Neutrophil (primary cell): ENCODE data around the gene COL5A2.

ENCODE experiments used
- H3K27ac ChIP-seq: fragments of 200-600 bp; sonication (generic); 2 replicates; pipeline ENCODE4 v1.5.1; 2016; ENCODE audit warnings: mild to moderate bottlenecking, moderate library complexity
- H3K27me3 ChIP-seq: fragments of 200-600 bp; sonication (generic); 2 replicates; pipeline ENCODE4 v1.6.0; 2016; ENCODE audit warnings: mild to moderate bottlenecking
- H3K36me3 ChIP-seq: fragments of 200-600 bp; sonication (generic); 2 replicates; pipeline ENCODE4 v1.5.1; 2017
- H3K4me1 ChIP-seq, 2 experiments: fragments of 200-600 bp in 1 of 2; sonication (generic) in 1 of 2; 1 replicate in 1 of 2; 2 replicates in 1 of 2; pipeline versions ENCODE4 v1.5.1 to v1.6.1; 2013 to 2016; ENCODE audit warnings: low read depth in 1 of 2, low read length in 1 of 2, mild to moderate bottlenecking in 1 of 2, moderate library complexity in 1 of 2; ENCODE audit not compliant: control insufficient read depth in 1 of 2, insufficient read depth in 1 of 2
- H3K4me3 ChIP-seq, 2 experiments: fragments of 200-600 bp in 1 of 2; sonication (generic) in 1 of 2; 1 replicate in 1 of 2; 2 replicates in 1 of 2; pipeline ENCODE4 v1.5.1; 2013 to 2016; ENCODE audit warnings: low read depth in 1 of 2, low read length in 1 of 2, mild to moderate bottlenecking in 1 of 2, moderate library complexity in 1 of 2
- H3K9me3 ChIP-seq: fragments of 200-600 bp; sonication (generic); 2 replicates; pipeline ENCODE4 v1.5.1; 2016
- TF ChIP-seq, protein P1 (sequence below): fragments of 200-600 bp; sonication (generic); IDR thresholded peaks from 2 replicates; pipeline ENCODE4 v1.5.1; 2016; ENCODE audit warnings: antibody characterized with exemption

COL5A2 gene

DNA sequence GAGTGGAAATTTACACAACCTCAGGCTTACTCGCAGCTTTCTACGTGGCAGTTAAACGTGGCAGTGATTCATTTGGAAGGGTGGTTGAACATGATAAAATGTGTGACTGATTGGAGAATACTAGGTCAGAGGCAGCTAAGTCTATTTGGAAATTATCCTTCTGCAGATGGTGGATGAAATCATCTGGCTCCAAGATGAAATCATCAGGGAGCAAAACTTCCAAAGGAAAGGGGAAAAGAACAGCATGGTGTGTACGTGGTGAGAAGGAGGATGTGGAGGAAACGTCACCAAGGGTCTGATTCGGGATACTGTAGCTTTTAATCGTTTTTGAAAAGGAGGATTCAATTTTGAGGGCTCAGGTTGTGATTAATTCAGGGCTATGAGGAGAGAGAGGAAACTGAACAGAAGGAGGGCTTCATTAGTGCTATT lies 157.5 kb downstream of the COL5A2 start:
- no peaks in the 10 kb centered on the region for H3K9me3 ChIP-seq
- no peaks in the 10 kb centered on the region for H3K4me1 ChIP-seq
- H3K27ac ChIP-seq, result no peak overlapping the region
- TF ChIP-seq, protein P1, sequence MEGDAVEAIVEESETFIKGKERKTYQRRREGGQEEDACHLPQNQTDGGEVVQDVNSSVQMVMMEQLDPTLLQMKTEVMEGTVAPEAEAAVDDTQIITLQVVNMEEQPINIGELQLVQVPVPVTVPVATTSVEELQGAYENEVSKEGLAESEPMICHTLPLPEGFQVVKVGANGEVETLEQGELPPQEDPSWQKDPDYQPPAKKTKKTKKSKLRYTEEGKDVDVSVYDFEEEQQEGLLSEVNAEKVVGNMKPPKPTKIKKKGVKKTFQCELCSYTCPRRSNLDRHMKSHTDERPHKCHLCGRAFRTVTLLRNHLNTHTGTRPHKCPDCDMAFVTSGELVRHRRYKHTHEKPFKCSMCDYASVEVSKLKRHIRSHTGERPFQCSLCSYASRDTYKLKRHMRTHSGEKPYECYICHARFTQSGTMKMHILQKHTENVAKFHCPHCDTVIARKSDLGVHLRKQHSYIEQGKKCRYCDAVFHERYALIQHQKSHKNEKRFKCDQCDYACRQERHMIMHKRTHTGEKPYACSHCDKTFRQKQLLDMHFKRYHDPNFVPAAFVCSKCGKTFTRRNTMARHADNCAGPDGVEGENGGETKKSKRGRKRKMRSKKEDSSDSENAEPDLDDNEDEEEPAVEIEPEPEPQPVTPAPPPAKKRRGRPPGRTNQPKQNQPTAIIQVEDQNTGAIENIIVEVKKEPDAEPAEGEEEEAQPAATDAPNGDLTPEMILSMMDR, result no peak
- H3K27me3 ChIP-seq, result no peaks in the 10 kb centered on the region
- H3K36me3 ChIP-seq, result no peaks in the 10 kb centered on the region
- no peak overlapping the region for H3K4me3 ChIP-seq

DNA sequence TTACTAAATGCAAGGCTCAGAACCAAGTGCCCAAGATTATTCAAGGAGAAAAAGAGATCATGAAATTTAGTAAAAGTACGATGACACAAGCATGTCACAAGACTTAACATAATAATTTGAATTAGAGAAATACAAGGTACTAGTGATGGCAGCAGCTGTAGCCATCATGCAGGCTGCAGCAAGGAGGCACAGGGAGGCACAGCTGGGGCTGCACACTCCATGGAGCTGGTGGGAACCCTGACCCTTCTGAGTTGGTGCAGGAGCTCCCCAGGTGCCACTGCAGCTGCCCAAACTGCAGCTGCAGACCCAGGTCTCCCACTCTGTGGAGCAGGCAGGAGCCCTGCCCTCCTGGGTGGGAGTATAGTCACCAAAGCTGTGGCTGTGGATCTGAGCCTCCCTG lies 159.4 kb downstream of the COL5A2 start:
- Histone ChIP-seq H3K4me1 (no peaks in the 10 kb centered on the region), H3K9me3 (no peaks in the 10 kb centered on the region), H3K4me3 (no peak overlapping the region), H3K36me3 (no peaks in the 10 kb centered on the region), H3K27ac (no peak overlapping the region), H3K27me3 (no peaks in the 10 kb centered on the region)
- TF ChIP-seq, protein P1, result no peak

DNA sequence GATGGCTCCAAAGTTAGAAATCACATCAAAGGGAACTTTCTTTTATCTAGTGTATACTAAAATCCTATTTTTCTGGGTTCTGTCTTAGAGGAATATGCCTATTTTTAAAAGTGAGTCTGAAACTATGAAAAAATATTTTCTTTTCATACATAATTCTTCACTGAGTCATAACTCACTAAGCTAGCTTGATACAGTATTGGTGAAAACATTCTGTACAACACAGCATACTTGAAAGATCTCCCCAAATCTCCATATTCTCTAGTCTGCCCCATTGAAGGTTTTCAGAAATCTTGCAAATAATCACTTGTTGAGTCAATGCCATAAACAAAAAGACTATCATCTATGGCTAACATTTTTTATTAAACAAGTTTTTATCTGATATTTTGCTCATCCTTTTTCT lies 160.9 kb downstream of the COL5A2 start:
- Histone ChIP-seq H3K9me3 (no peaks in the 10 kb centered on the region), H3K4me3 (no peak overlapping the region), H3K27ac (no peak overlapping the region), H3K36me3 (no peaks in the 10 kb centered on the region), H3K4me1 (no peaks in the 10 kb centered on the region), H3K27me3 (no peaks in the 10 kb centered on the region)
- TF ChIP-seq, protein P1, result no peak

DNA sequence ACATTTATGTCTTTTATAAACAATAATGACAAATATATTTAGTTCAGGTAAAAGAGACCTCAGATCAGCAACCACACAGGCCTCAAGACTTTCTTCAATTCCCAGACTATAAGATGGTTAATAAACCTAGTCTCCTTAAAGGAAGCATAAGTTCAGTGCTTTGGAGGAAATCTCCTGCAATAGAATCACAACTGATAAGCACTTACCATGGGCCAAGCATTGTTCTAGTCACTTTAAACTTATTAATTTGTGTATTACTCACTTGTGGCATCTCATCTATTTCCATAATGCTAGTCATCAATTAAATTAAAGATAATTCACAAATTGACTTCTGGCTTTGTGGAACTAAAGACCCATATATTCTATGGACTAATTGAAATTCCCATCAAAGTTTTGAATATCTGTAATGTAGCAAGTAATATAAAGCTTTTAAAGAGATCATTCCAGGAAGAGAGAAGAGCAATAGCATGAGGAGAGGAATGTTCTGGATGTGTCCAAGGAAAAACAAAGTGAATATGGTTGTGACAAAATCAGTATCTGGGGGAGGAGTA lies 163.2 kb downstream of the COL5A2 start:
- Histone ChIP-seq H3K27me3 (no peaks in the 10 kb centered on the region), H3K4me3 (no peak overlapping the region), H3K4me1 (no peaks in the 10 kb centered on the region), H3K9me3 (no peaks in the 10 kb centered on the region), H3K27ac (no peak overlapping the region), H3K36me3 (no peaks in the 10 kb centered on the region)
- TF ChIP-seq, protein P1, result no peak

DNA sequence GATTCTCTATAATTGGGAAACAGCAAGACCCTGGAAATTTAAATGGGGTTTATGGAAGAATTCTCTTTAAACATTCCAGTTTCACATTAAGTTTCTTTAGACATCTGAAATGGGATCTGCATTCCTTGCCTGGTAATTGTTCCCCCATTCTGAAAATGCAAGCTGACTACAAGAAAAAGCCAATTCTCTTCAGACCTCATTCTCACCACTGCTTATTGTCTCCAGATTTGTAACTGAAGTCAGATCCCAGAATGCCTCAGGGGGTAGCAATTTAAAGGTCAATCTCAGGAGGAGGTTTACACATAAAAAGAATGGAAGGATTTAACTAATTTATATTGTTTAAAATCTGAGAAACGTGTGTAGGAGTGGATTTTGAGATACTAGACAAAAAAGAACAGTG lies 164.2 kb downstream of the COL5A2 start:
- Histone ChIP-seq H3K36me3 (no peaks in the 10 kb centered on the region), H3K4me3 (no peak overlapping the region), H3K27me3 (no peaks in the 10 kb centered on the region), H3K9me3 (no peaks in the 10 kb centered on the region), H3K4me1 (no peaks in the 10 kb centered on the region), H3K27ac (no peak overlapping the region)
- TF ChIP-seq, protein P1, result no peak
